HEK293 (cell line): ENCODE measurements around the gene APOL4.

ENCODE experiments used
- CTCF ChIA-PET: fragments of 350-600 bp; formaldehyde crosslinking; extraction: SDS; loops from one replicate; lab custom pipeline; 2021; ENCODE audit warnings: antibody characterized with exemption; lab: Yijun Ruan, JAX
- POLR2A ChIA-PET: fragments of 300-600 bp; formaldehyde crosslinking; extraction: SDS; loops from one replicate; lab custom pipeline; 2020; ENCODE audit warnings: antibody characterized with exemption, inconsistent platforms; lab: Yijun Ruan, JAX
- H3K27ac ChIP-seq: fragments of 200-500 bp; sonication (Bioruptor generic); 2 replicates; pipeline ENCODE4 v1.5.1; 2014; ENCODE audit warnings: low read depth, low read length, control low read depth, inconsistent platforms; ENCODE audit errors: extremely low read depth
- H3K36me3 ChIP-seq, 2 experiments: fragments of 200-500 bp in 1 of 2; sonication (Bioruptor generic) in 1 of 2; 1 replicate in 1 of 2; 2 replicates in 1 of 2; pipeline ENCODE4 v1.5.1; 2014 to 2017; ENCODE audit warnings: inconsistent platforms in 2 of 2, low read length in 2 of 2; ENCODE audit not compliant: control insufficient read depth in 2 of 2, insufficient read depth in 1 of 2
- H3K4me1 ChIP-seq: fragments of 200-500 bp; sonication (Bioruptor generic); 2 replicates; pipeline ENCODE4 v1.5.1; 2014; ENCODE audit warnings: mild to moderate bottlenecking, low read length, inconsistent platforms; ENCODE audit not compliant: control insufficient read depth, insufficient read depth
- H3K4me3 ChIP-seq: 2 replicates; pipeline ENCODE4 v1.5.1; 2011; ENCODE audit warnings: low read depth, mild to moderate bottlenecking, control low read depth, low read length, moderate library complexity
- H3K9me3 ChIP-seq: fragments of 200-500 bp; sonication (Bioruptor generic); 2 replicates; pipeline ENCODE4 v1.5.1; 2014; ENCODE audit warnings: low read depth, low read length, inconsistent platforms; ENCODE audit not compliant: control insufficient read depth, insufficient read depth
- BCL11B ChIP-seq: fragments of 450-650 bp; formaldehyde crosslinking; IDR thresholded peaks from 2 replicates; pipeline ENCODE4 v1.5.1; 2016; ENCODE audit warnings: low read depth, missing biosample characterization, missing genetic modification characterization
- GFI1B ChIP-seq: fragments of 450-650 bp; formaldehyde crosslinking; IDR thresholded peaks from 2 replicates; pipeline ENCODE4 v1.5.1; 2016; ENCODE audit warnings: missing biosample characterization, missing genetic modification characterization
- GLI2 ChIP-seq: fragments of 450-650 bp; formaldehyde crosslinking; IDR thresholded peaks from 2 replicates; pipeline ENCODE4; 2017; ENCODE audit warnings: missing biosample characterization, missing genetic modification characterization, low read depth, borderline replicate concordance
- GLIS2 ChIP-seq: fragments of 450-650 bp; formaldehyde crosslinking; IDR thresholded peaks from 2 replicates; pipeline ENCODE4 v1.5.1; 2016; ENCODE audit warnings: missing biosample characterization, missing genetic modification characterization
- PATZ1 ChIP-seq: fragments of 450-650 bp; formaldehyde crosslinking; IDR thresholded peaks from 2 replicates; pipeline ENCODE4 v1.5.1; 2016; ENCODE audit warnings: missing biosample characterization, missing genetic modification characterization
- REPIN1 ChIP-seq: fragments of 450-650 bp; formaldehyde crosslinking; IDR thresholded peaks from 2 replicates; pipeline ENCODE4 v1.5.1; 2017; ENCODE audit warnings: missing biosample characterization, missing genetic modification characterization, low read depth
- ZBTB21 ChIP-seq: fragments of 450-650 bp; formaldehyde crosslinking; IDR thresholded peaks from 2 replicates; pipeline ENCODE4 v1.5.1; 2017; ENCODE audit warnings: missing biosample characterization, missing genetic modification characterization
- ZFP3 ChIP-seq: fragments of 450-650 bp; formaldehyde crosslinking; IDR thresholded peaks from 2 replicates; pipeline ENCODE4 v1.5.1; 2016; ENCODE audit warnings: low read depth, missing biosample characterization, missing genetic modification characterization
- ZFP69B ChIP-seq: fragments of 450-650 bp; formaldehyde crosslinking; IDR thresholded peaks from 2 replicates; pipeline ENCODE4 v1.5.1; 2016; ENCODE audit warnings: missing biosample characterization, missing genetic modification characterization
- ZNF23 ChIP-seq: fragments of 450-650 bp; formaldehyde crosslinking; IDR thresholded peaks from 2 replicates; pipeline ENCODE4 v1.5.1; 2016; ENCODE audit warnings: missing biosample characterization, missing genetic modification characterization, borderline replicate concordance
- ZNF274 ChIP-seq, 2 experiments: fragments of 200-500 bp in 1 of 2; fragments of 450-650 bp in 1 of 2; sonication (Bioruptor generic) in 1 of 2; formaldehyde crosslinking in 1 of 2; IDR thresholded peaks; 2 replicates each; pipeline versions ENCODE4 v1.5.1 to v1.6.1; 2014 to 2016; ENCODE audit warnings: borderline replicate concordance in 1 of 2, inconsistent platforms in 1 of 2, low read length in 1 of 2, missing biosample characterization in 1 of 2, missing genetic modification characterization in 1 of 2
- ZNF280D ChIP-seq: fragments of 450-650 bp; formaldehyde crosslinking; IDR thresholded peaks from 2 replicates; pipeline ENCODE4 v1.5.1; 2016; ENCODE audit warnings: missing biosample characterization, missing genetic modification characterization
- ZNF335 ChIP-seq: fragments of 450-650 bp; formaldehyde crosslinking; conservative IDR thresholded peaks from 2 replicates; pipeline ENCODE4 v1.5.1; 2016; ENCODE audit warnings: missing biosample characterization, missing genetic modification characterization
- ZNF391 ChIP-seq: fragments of 450-650 bp; formaldehyde crosslinking; IDR thresholded peaks from 2 replicates; pipeline ENCODE4 v1.5.1; 2016; ENCODE audit warnings: low read depth, missing biosample characterization, missing genetic modification characterization, borderline replicate concordance
- ZNF416 ChIP-seq: fragments of 450-650 bp; formaldehyde crosslinking; IDR thresholded peaks from 2 replicates; pipeline ENCODE4 v1.5.1; 2016; ENCODE audit warnings: missing biosample characterization, missing genetic modification characterization
- ZNF518A ChIP-seq: fragments of 450-650 bp; formaldehyde crosslinking; conservative IDR thresholded peaks from 2 replicates; pipeline ENCODE4 v1.5.1; 2016; ENCODE audit warnings: low read depth, missing biosample characterization, missing genetic modification characterization
- ZNF544 ChIP-seq: fragments of 450-650 bp; formaldehyde crosslinking; IDR thresholded peaks from 2 replicates; pipeline ENCODE4 v1.5.0; 2017; ENCODE audit warnings: missing biosample characterization, missing genetic modification characterization
- ZNF561 ChIP-seq: fragments of 450-650 bp; IDR thresholded peaks from 2 replicates; pipeline ENCODE4 v1.5.1; 2018; ENCODE audit warnings: missing biosample characterization, missing genetic modification characterization, borderline replicate concordance
- ZNF596 ChIP-seq: fragments of 450-650 bp; IDR thresholded peaks from 2 replicates; pipeline ENCODE4 v1.5.0; 2018; ENCODE audit warnings: missing biosample characterization, mild to moderate bottlenecking, missing genetic modification characterization, moderate library complexity
- ZNF624 ChIP-seq: fragments of 450-650 bp; formaldehyde crosslinking; IDR thresholded peaks from 2 replicates; pipeline ENCODE4 v1.5.1; 2017; ENCODE audit warnings: missing biosample characterization, missing genetic modification characterization
- ZNF629 ChIP-seq: fragments of 450-650 bp; formaldehyde crosslinking; IDR thresholded peaks from 2 replicates; pipeline ENCODE4 v1.5.1; 2017; ENCODE audit warnings: missing biosample characterization, missing genetic modification characterization
- ZNF658 ChIP-seq: fragments of 450-650 bp; formaldehyde crosslinking; IDR thresholded peaks from 2 replicates; pipeline ENCODE4; 2016; ENCODE audit warnings: missing biosample characterization, missing genetic modification characterization
- ZNF677 ChIP-seq: fragments of 450-650 bp; IDR thresholded peaks from 2 replicates; pipeline ENCODE4 v1.5.0; 2018; ENCODE audit warnings: missing biosample characterization, mild to moderate bottlenecking, missing genetic modification characterization, moderate library complexity
- ZSCAN16 ChIP-seq: fragments of 450-650 bp; formaldehyde crosslinking; IDR thresholded peaks from 2 replicates; pipeline ENCODE4 v1.5.1; 2016; ENCODE audit warnings: missing biosample characterization, missing genetic modification characterization

APOL4 gene

GRCh38 chr22:36234919-36235318, 33.3 kb upstream of the APOL4 start:
- CTCF ChIA-PET: no interaction called here

GRCh38 chr22:36234213-36234612, 32.6 kb upstream of the APOL4 start:
- no peak overlapping the region for H3K27ac ChIP-seq
- H3K4me1 ChIP-seq: peaks cover 9% of the 10 kb centered on the region
- peaks cover 0 to 58% of the 10 kb centered on the region in 2 experiments; a peak in 1 of 3 replicates for H3K36me3 ChIP-seq
- POLR2A ChIA-PET: no interaction called here
- H3K9me3 ChIP-seq: no peaks in the 10 kb centered on the region
- H3K4me3 ChIP-seq: no peak overlapping the region
- CTCF ChIA-PET: interaction anchor here (0.9 kb wide), 1 partner anchor 40 kb away, joined by 3 read pairs; no protein-coding TSS in a partner anchor
- TF ChIP-seq ZNF677 (tag by site-specific recombination) (no peak), ZFP69B (tag by site-specific recombination) (no peak), REPIN1 (tag by site-specific recombination) (no peak), ZNF274 (IDR thresholded peaks at IDR 0.05; ENCODE audit: low read length) (no peak), ZNF274 (tag by site-specific recombination; IDR thresholded peaks at IDR 0.05; ENCODE audit: borderline replicate concordance) (no peak), ZBTB21 (tag by site-specific recombination) (no peak), GFI1B (tag by site-specific recombination) (no peak), ZNF23 (tag by site-specific recombination) (no peak), ZNF280D (no peak)

More at GRCh38 chr22:36234919-36235318, 33.3 kb upstream of the APOL4 start:
- H3K4me3 ChIP-seq: no peak overlapping the region
- no peaks in the 10 kb centered on the region for H3K9me3 ChIP-seq
- H3K36me3 ChIP-seq: peaks cover 0 to 56% of the 10 kb centered on the region in 2 experiments; a peak in 1 of 3 replicates
- TF ChIP-seq ZNF391 (tag by site-specific recombination) (no peak), ZNF624 (no peak), ZNF416 (tag by site-specific recombination) (no peak), ZNF629 (tag by site-specific recombination) (no peak), ZNF596 (tag by site-specific recombination) (no peak), GLIS2 (tag by site-specific recombination) (no peak), ZNF544 (tag by site-specific recombination) (no peak), PATZ1 (no peak), ZSCAN16 (no peak), ZNF561 (tag by site-specific recombination) (no peak), GLI2 (tag by site-specific recombination) (no peak), ZNF335 (no peak), ZFP3 (tag by site-specific recombination) (no peak), ZNF658 (tag by site-specific recombination) (no peak), ZNF518A (tag by site-specific recombination) (no peak), BCL11B (tag by site-specific recombination) (no peak)
- peaks cover 9% of the 10 kb centered on the region for H3K4me1 ChIP-seq
- POLR2A ChIA-PET: interaction anchor here (1.4 kb wide), 1 partner anchor 14 kb away, joined by 3 read pairs; no protein-coding TSS in a partner anchor
- H3K27ac ChIP-seq: no peak overlapping the region
